Trophoblast cell (in vitro differentiated cells and primary cell): Measurements from ENCODE around the gene FAM184B.

ENCODE experiments used
- DNase-seq, 2 donors: peaks; one replicate each; pipeline ENCODE4 v3.0.0-alpha.2; 2016
- H2AFZ ChIP-seq: 2 replicates; pipeline ENCODE4 v1.6.1; 2013; ENCODE audit warnings: low read length, moderate library complexity, mild to moderate bottlenecking; ENCODE audit not compliant: insufficient read depth, poor library complexity
- H2AK5ac ChIP-seq: 2 replicates; pipeline ENCODE4 v1.6.1; 2013; ENCODE audit warnings: mild to moderate bottlenecking, low read length
- H2BK120ac ChIP-seq: 2 replicates; pipeline ENCODE4 v1.6.1; 2013; ENCODE audit warnings: low read length, mild to moderate bottlenecking, moderate library complexity; ENCODE audit not compliant: insufficient read depth, poor library complexity
- H2BK12ac ChIP-seq: 2 replicates; pipeline ENCODE4 v1.6.1; 2013; ENCODE audit warnings: mild to moderate bottlenecking, low read length, moderate library complexity
- H2BK5ac ChIP-seq: 2 replicates; pipeline ENCODE4 v1.6.1; 2013; ENCODE audit warnings: low read length, low read depth, moderate library complexity, mild to moderate bottlenecking; ENCODE audit not compliant: poor library complexity
- H3K14ac ChIP-seq: 2 replicates; pipeline ENCODE4 v1.6.1; 2013; ENCODE audit warnings: mild to moderate bottlenecking, low read length
- H3K18ac ChIP-seq: 2 replicates; pipeline ENCODE4 v1.6.1; 2013; ENCODE audit warnings: mild to moderate bottlenecking, low read length
- H3K23ac ChIP-seq: 2 replicates; pipeline ENCODE4 v1.6.1; 2013; ENCODE audit warnings: low read length
- H3K27ac ChIP-seq: 2 replicates; pipeline ENCODE4 v1.5.1; 2013; ENCODE audit warnings: low read depth, mild to moderate bottlenecking, inconsistent platforms, low read length, moderate library complexity
- H3K27me3 ChIP-seq: 2 replicates; pipeline ENCODE4 v1.6.1; 2013; ENCODE audit warnings: inconsistent platforms, mild to moderate bottlenecking, low read length, moderate library complexity; ENCODE audit not compliant: insufficient read depth
- H3K36me3 ChIP-seq, 2 experiments: 1 replicate in 1 of 2; 2 replicates in 1 of 2; pipeline ENCODE4 v1.6.1; 2013; ENCODE audit warnings: low read length in 2 of 2, mild to moderate bottlenecking in 2 of 2, moderate library complexity in 1 of 2; ENCODE audit not compliant: insufficient read depth in 2 of 2, control insufficient read depth in 1 of 2
- H3K4ac ChIP-seq: 2 replicates; pipeline ENCODE4 v1.6.1; 2013; ENCODE audit warnings: low read depth, mild to moderate bottlenecking, low read length, moderate library complexity
- H3K4me1 ChIP-seq, 2 experiments: 1 replicate in 1 of 2; 2 replicates in 1 of 2; pipeline ENCODE4 v1.6.1; 2013; ENCODE audit warnings: low read length in 2 of 2, mild to moderate bottlenecking in 2 of 2, moderate library complexity in 1 of 2; ENCODE audit not compliant: insufficient read depth in 2 of 2, control insufficient read depth in 1 of 2
- H3K4me2 ChIP-seq: 2 replicates; pipeline ENCODE4 v1.6.1; 2013; ENCODE audit warnings: inconsistent platforms, mild to moderate bottlenecking, low read length, moderate library complexity
- H3K4me3 ChIP-seq: 2 replicates; pipeline ENCODE4 v1.5.1; 2013; ENCODE audit warnings: mild to moderate bottlenecking, low read depth, low read length, inconsistent platforms
- H3K79me1 ChIP-seq: one replicate; pipeline ENCODE4 v1.6.1; 2013; ENCODE audit warnings: low read length
- H3K79me2 ChIP-seq: 2 replicates; pipeline ENCODE4 v1.6.1; 2013; ENCODE audit warnings: low read length, mild to moderate bottlenecking; ENCODE audit not compliant: control insufficient read depth, insufficient read depth, poor library complexity
- H3K9ac ChIP-seq: 2 replicates; pipeline ENCODE4 v1.6.1; 2013; ENCODE audit warnings: mild to moderate bottlenecking, low read length
- H3K9me3 ChIP-seq: 2 replicates; pipeline ENCODE4 v1.6.1; 2013; ENCODE audit warnings: low read depth, mild to moderate bottlenecking, control low read depth, inconsistent platforms, low read length; ENCODE audit not compliant: insufficient read depth
- H4K12ac ChIP-seq: 2 replicates; pipeline ENCODE4 v1.6.1; 2013; ENCODE audit warnings: low read depth, mild to moderate bottlenecking, low read length, moderate library complexity
- H4K8ac ChIP-seq: 2 replicates; pipeline ENCODE4 v1.6.1; 2013; ENCODE audit warnings: low read depth, mild to moderate bottlenecking, low read length, moderate library complexity
- H4K91ac ChIP-seq: one replicate; pipeline ENCODE4 v1.6.1; 2013; ENCODE audit warnings: low read depth, mild to moderate bottlenecking, low read length, moderate library complexity
- WGBS: extraction: QIAGEN DNeasy Blood & Tissue Kit; methylation state at CpG from one replicate; pipeline ENCODE4 v1.1.7; 2013; ENCODE audit warnings: missing lambda C conversion rate; ENCODE audit not compliant: insufficient read length, insufficient coverage; ENCODE audit errors: extremely low coverage; 5-methylcytosine and 5-hydroxymethylcytosine counted together

Gene FAM184B

DNA sequence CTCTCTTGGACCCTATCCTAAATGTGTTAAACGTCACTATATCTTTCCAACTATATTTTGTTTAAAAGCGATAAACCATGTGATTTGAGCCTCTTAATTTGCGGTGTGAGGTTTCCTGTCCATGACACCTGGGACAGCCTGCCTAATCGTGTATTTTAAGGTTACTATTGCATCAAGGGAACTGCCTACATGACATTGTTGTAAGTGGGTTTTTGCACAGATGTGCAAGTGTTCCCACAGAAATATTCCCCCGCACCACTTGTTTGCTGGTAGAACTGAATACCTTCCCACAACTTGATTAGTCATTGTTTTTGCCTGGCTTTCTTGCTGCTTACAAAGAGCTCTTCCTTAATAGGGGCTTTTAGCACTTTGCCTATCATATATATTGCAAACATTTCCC lies 5.1 kb upstream of the FAM184B start:
- no peak overlapping the region for H4K12ac ChIP-seq
- no peak overlapping the region for H4K8ac ChIP-seq
- no peak overlapping the region for H3K23ac ChIP-seq
- no peak overlapping the region for H3K4me3 ChIP-seq
- H2BK5ac ChIP-seq, result no peak overlapping the region
- H2BK120ac ChIP-seq, result no peak overlapping the region
- peaks cover 4 to 5% of the 10 kb centered on the region in 2 experiments for H3K4me1 ChIP-seq
- no peaks in the 10 kb centered on the region for H3K79me1 ChIP-seq
- peak in 1 of 2 donors; percentile 9 for DNase-seq
- H3K18ac ChIP-seq, result no peak overlapping the region
- no peak overlapping the region for H3K27ac ChIP-seq
- no CpG with 5 or more reads among the region's 5 CpGs for WGBS
- no peak overlapping the region for H2AFZ ChIP-seq
- no peak overlapping the region for H3K9ac ChIP-seq
- H2BK12ac ChIP-seq, result no peak overlapping the region
- no peak overlapping the region for H4K91ac ChIP-seq
- no peak overlapping the region for H3K4ac ChIP-seq
- H3K36me3 ChIP-seq, result peaks cover 0 to 3% of the 10 kb centered on the region in 2 experiments
- H3K9me3 ChIP-seq, result peaks cover 1% of the 10 kb centered on the region
- H2AK5ac ChIP-seq, result no peak overlapping the region
- no peak overlapping the region for H3K4me2 ChIP-seq
- H3K14ac ChIP-seq, result no peak overlapping the region
- peaks cover 8% of the 10 kb centered on the region for H3K27me3 ChIP-seq
- no peaks in the 10 kb centered on the region for H3K79me2 ChIP-seq

DNA sequence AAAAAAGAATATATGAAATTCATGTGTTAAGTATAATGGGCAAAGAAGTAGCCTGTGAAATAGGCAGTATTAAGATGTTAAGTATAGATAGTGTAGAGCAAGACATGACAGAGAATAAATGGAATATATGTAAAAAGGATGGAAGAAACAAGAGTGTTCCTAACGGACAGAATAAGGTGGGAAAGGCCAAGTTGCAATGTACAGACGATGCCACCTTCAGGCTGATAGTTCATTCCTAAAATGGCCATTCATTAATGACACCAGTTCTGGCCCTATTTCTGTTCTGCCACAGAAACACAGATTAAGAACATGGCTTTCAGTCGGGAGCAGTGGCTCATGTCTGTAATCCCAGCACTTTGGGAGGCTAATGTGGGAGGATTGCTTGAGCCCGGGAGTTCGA lies 4.4 kb upstream of the FAM184B start:
- H3K23ac ChIP-seq, result no peak overlapping the region
- H3K79me1 ChIP-seq, result no peaks in the 10 kb centered on the region
- H3K27me3 ChIP-seq, result peaks cover 15% of the 10 kb centered on the region
- H4K91ac ChIP-seq, result no peak overlapping the region
- DNase-seq, result no peak
- no peaks in the 10 kb centered on the region for H3K36me3 ChIP-seq
- H2AFZ ChIP-seq, result no peak overlapping the region
- H3K27ac ChIP-seq, result no peak overlapping the region
- no peak overlapping the region for H3K9ac ChIP-seq
- no peak overlapping the region for H3K18ac ChIP-seq
- H2AK5ac ChIP-seq, result no peak overlapping the region
- no peak overlapping the region for H2BK120ac ChIP-seq
- peaks cover 6% of the 10 kb centered on the region for H3K9me3 ChIP-seq
- no peak overlapping the region for H2BK12ac ChIP-seq
- no peak overlapping the region for H3K4ac ChIP-seq
- WGBS, result no CpG with 5 or more reads among the region's 5 CpGs
- H3K4me3 ChIP-seq, result no peak overlapping the region
- H3K14ac ChIP-seq, result no peak overlapping the region
- H2BK5ac ChIP-seq, result no peak overlapping the region
- no peaks in the 10 kb centered on the region for H3K79me2 ChIP-seq
- peaks cover 11% of the 10 kb centered on the region in 2 experiments for H3K4me1 ChIP-seq
- H3K4me2 ChIP-seq, result no peak overlapping the region
- no peak overlapping the region for H4K8ac ChIP-seq
- no peak overlapping the region for H4K12ac ChIP-seq

DNA sequence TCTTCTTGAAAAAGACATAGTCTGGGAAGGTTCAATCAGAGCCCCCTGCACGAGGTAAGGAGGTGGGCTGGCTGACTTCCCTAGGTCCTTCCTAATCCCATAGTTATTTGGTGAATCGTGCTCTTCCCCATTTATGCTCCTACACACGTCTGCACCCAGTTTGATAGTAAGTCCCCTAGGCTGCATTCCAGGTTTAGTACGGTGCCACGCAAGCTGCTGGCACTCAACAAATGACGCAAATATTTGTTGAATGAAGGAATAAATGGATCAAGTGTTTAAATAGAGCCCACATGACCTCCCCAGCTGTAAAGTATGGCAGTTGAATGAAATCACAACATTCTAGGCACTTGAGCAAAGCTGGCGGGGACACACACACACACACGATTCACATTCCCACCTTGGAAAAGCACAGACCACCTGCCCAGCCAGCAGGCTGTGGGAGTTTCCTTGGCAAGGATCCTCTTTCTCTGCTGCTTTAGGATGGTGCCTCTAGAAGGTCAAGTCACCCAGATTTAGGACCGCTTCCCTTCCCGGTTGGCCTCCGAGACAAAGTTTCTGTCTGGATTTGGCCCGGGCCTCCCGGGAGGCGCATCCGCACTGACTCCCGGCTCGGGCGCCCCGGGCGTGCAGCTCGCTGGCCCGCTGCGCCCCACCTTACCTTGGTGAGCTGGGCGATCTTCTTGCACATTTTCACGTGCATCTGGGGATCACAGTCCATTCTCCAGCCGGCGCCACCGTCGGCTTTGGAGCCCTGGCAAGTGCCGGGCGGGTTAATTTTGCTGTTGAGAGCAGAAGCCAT lies 721 bp downstream of the FAM184B start:
- Histone ChIP-seq H2BK120ac (no peak overlapping the region), H3K14ac (no peak overlapping the region), H3K9me3 (peaks cover 6% of the 10 kb centered on the region), H2AK5ac (no peak overlapping the region), H3K27ac (no peak overlapping the region), H4K8ac (no peak overlapping the region), H3K9ac (no peak overlapping the region), H2AFZ (no peak overlapping the region), H2BK12ac (no peak overlapping the region), H3K79me1 (no peaks in the 10 kb centered on the region), H3K79me2 (no peaks in the 10 kb centered on the region), H4K91ac (no peak overlapping the region), H3K27me3 (peaks cover 19% of the 10 kb centered on the region), H4K12ac (no peak overlapping the region), H3K4ac (no peak overlapping the region), H2BK5ac (no peak overlapping the region), H3K4me3 (peak overlapping the region; percentile 50), H3K23ac (no peak overlapping the region), H3K36me3 (no peaks in the 10 kb centered on the region), H3K4me2 (peak overlapping the region; percentile 79), H3K4me1 (peaks cover 11 to 12% of the 10 kb centered on the region in 2 experiments), H3K18ac (no peak overlapping the region)
- WGBS, result no CpG with 5 or more reads among the region's 31 CpGs
- DNase-seq, result peak; percentile 32 to 64

DNA sequence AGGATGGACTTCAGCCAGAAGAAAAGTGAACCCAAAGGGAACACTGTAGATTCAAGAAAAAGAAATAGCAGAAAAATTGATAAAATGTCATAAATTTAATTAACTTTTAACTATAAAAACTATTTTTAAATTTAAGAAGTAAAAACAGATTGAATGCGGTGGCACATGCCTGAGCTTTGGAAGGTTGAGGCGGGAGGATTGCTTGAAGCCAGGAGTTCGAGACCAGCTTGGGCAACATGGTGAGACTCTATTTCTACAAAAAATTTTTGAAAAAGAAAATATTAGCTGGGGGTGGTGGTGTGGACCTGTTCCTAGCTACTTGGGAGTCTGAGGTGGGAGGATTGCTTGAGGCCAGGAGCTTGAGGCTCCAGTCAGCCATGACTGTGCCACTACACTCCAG lies 3.0 kb downstream of the FAM184B start:
- no peak overlapping the region for H2AK5ac ChIP-seq
- no peak overlapping the region for H3K23ac ChIP-seq
- no CpG with 5 or more reads among the region's 3 CpGs for WGBS
- H3K9me3 ChIP-seq, result peaks cover 6% of the 10 kb centered on the region
- H3K4me1 ChIP-seq, result peaks cover 11 to 12% of the 10 kb centered on the region in 2 experiments
- no peak overlapping the region for H3K4me3 ChIP-seq
- H3K79me1 ChIP-seq, result no peaks in the 10 kb centered on the region
- H3K14ac ChIP-seq, result no peak overlapping the region
- H4K8ac ChIP-seq, result no peak overlapping the region
- H2BK5ac ChIP-seq, result no peak overlapping the region
- no peaks in the 10 kb centered on the region for H3K79me2 ChIP-seq
- H3K4ac ChIP-seq, result no peak overlapping the region
- H3K27ac ChIP-seq, result no peak overlapping the region
- H3K4me2 ChIP-seq, result no peak overlapping the region
- H2BK12ac ChIP-seq, result no peak overlapping the region
- H3K36me3 ChIP-seq, result no peaks in the 10 kb centered on the region
- no peak for DNase-seq
- H4K12ac ChIP-seq, result no peak overlapping the region
- peaks cover 19% of the 10 kb centered on the region for H3K27me3 ChIP-seq
- no peak overlapping the region for H4K91ac ChIP-seq
- H3K18ac ChIP-seq, result no peak overlapping the region
- H2AFZ ChIP-seq, result no peak overlapping the region
- H3K9ac ChIP-seq, result no peak overlapping the region
- H2BK120ac ChIP-seq, result no peak overlapping the region
